Panc1 (cell line): ENCODE data around the gene DSCAML1. TPM values are rescaled to one million over a fixed set of nuclear protein-coding genes. Genes with fewer than 3 reads are reported as not detected.
"Not testable (repeated sequence)": the region's sequence is repeated elsewhere in the genome, so short reads cannot be mapped to it uniquely, and the experiment has no call there.

Source experiments
- ATAC-seq: fragments of 200-7000 bp; cut with Tn5 transposase; 2 replicates; pipeline ENCODE4 v1.9.1; 2020; ENCODE audit warnings: mild to moderate bottlenecking, moderate library complexity
- BruUV-seq: library from RNA; stranded (reverse); fragments of 400-500 nt; replicated peaks from 2 replicates; lab custom pipeline; 2021; lab: Mats Ljungman, UMichigan
- CTCF ChIA-PET: fragments of 300-600 bp; sonication (Branson Sonifier 250); formaldehyde crosslinking; loops from one replicate; lab custom pipeline; 2022; ENCODE audit warnings: antibody characterized with exemption; lab: Charles Lee
- POLR2A ChIA-PET: fragments of 300-600 bp; sonication (Branson Sonifier 250); formaldehyde crosslinking; loops from one replicate; lab custom pipeline; 2022; ENCODE audit warnings: antibody characterized with exemption; lab: Charles Lee
- DNase-seq: peaks from one replicate; pipeline ENCODE4 v3.0.0-alpha.2; 2010; ENCODE audit warnings: low read depth, low spot score
- H3K27ac ChIP-seq: 2 replicates; pipeline ENCODE4 v1.5.1; 2011; ENCODE audit warnings: mild to moderate bottlenecking, low read length, inconsistent platforms
- H3K27me3 ChIP-seq: fragments of 200-500 bp; sonication (Bioruptor generic); 2 replicates; pipeline ENCODE4 v1.6.0; 2014; ENCODE audit warnings: low read length, inconsistent platforms; ENCODE audit not compliant: control insufficient read depth, insufficient read depth
- H3K36me3 ChIP-seq: fragments of 200-500 bp; sonication (Bioruptor generic); 2 replicates; pipeline ENCODE4 v1.5.1; 2014; ENCODE audit warnings: inconsistent platforms, mild to moderate bottlenecking, low read length, moderate library complexity; ENCODE audit not compliant: control insufficient read depth, insufficient read depth
- H3K4me1 ChIP-seq: 2 replicates; pipeline ENCODE4 v1.5.1; 2011; ENCODE audit warnings: inconsistent platforms, mild to moderate bottlenecking, low read length, moderate library complexity; ENCODE audit not compliant: control insufficient read depth, insufficient read depth
- H3K4me3 ChIP-seq, 2 experiments: 2 replicates each; pipeline ENCODE4 v1.5.1; 2011 to 2012; ENCODE audit warnings: low read depth in 2 of 2, low read length in 2 of 2, mild to moderate bottlenecking in 2 of 2, inconsistent platforms in 1 of 2, moderate library complexity in 1 of 2
- H3K9me3 ChIP-seq: fragments of 200-500 bp; sonication (Bioruptor generic); 2 replicates; pipeline ENCODE4 v1.5.1; 2014; ENCODE audit warnings: low read depth, mild to moderate bottlenecking, inconsistent platforms, low read length, moderate library complexity; ENCODE audit not compliant: control insufficient read depth, insufficient read depth
- POLR2AphosphoS5 ChIP-seq: IDR thresholded peaks from 2 replicates; pipeline ENCODE4 v1.6.1; 2012; ENCODE audit warnings: mild to moderate bottlenecking, low read depth, low read length, moderate library complexity
- SIN3A ChIP-seq: IDR thresholded peaks from 2 replicates; pipeline ENCODE4 v1.6.1; 2012; ENCODE audit warnings: low read depth, mild to moderate bottlenecking, low read length, moderate library complexity, borderline replicate concordance; ENCODE audit not compliant: insufficient read depth
- TCF7L2 ChIP-seq: IDR thresholded peaks from 2 replicates; pipeline ENCODE4 v1.6.1; 2011; ENCODE audit warnings: mild to moderate bottlenecking, low read depth, low read length, inconsistent platforms
- in situ Hi-C: cut with HindIII; loops from 2 replicates; pipeline ENCODE4 v1.10.0; 2016; ENCODE audit warnings: low sequenced_read_pairs, low pct_unique_long_range_greater_than_20kb
- intact Hi-C: fragments of 100-400 bp; cut with micrococcal nuclease; formaldehyde crosslinking; loops from one replicate; pipeline ENCODE4 v1.10.0; 2022; ENCODE audit not compliant: unreplicated experiment
- total RNA-seq: library from RNA; stranded (reverse); gene quantifications from one replicate; pipeline ENCODE4 v1.2.1, GENCODE V29; 2021; ENCODE audit not compliant: unreplicated experiment
- TF ChIP-seq, protein P1 (sequence below): fragments of 450-650 bp; IDR thresholded peaks from 2 replicates; pipeline ENCODE4 v1.5.1; 2017; ENCODE audit warnings: mild to moderate bottlenecking
- TF ChIP-seq, protein P2 (sequence below), 2 experiments: IDR thresholded peaks; 2 replicates each; pipeline ENCODE4 v1.6.1; 2011 to 2012; ENCODE audit warnings: low read depth in 2 of 2, control low read depth in 1 of 2, low read length in 1 of 2, mild to moderate bottlenecking in 1 of 2, moderate library complexity in 1 of 2; ENCODE audit not compliant: insufficient read depth in 1 of 2

The DSCAML1 gene
- total RNA-seq, 1 experiment from 2014 or later: 1.6 TPM

DNA sequence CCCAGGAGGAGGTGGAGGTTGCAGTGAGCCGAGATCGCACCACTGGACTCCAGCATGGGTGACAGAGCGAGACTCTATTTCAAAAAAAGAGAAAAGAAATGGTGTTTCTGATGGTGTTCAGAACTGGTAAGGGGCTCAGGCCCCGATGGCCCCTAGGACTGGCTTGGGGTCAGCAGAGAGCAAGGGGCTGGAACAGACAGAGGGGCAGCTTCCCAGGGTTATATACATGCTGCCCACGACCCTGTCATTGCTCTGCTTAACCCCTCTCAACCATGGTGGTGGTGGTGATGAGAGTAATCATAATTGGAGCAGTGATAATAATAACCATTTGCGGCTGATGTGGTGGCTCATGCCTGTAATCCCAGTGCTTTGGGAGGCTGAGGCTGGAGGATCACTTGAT, 390.0 kb downstream of the DSCAML1 start:
- Histone ChIP-seq H3K4me1 (no peaks in the 10 kb centered on the region), H3K27me3 (no peaks in the 10 kb centered on the region), H3K4me3 (no peak overlapping the region), H3K9me3 (peaks cover 4% of the 10 kb centered on the region; the same call in 1 of the 2 replicates), H3K36me3 (no peaks in the 10 kb centered on the region), H3K27ac (no peak overlapping the region)
- TF ChIP-seq POLR2AphosphoS5 (no peak), SIN3A (no peak), TCF7L2 (no peak)
- TF ChIP-seq, protein P1, sequence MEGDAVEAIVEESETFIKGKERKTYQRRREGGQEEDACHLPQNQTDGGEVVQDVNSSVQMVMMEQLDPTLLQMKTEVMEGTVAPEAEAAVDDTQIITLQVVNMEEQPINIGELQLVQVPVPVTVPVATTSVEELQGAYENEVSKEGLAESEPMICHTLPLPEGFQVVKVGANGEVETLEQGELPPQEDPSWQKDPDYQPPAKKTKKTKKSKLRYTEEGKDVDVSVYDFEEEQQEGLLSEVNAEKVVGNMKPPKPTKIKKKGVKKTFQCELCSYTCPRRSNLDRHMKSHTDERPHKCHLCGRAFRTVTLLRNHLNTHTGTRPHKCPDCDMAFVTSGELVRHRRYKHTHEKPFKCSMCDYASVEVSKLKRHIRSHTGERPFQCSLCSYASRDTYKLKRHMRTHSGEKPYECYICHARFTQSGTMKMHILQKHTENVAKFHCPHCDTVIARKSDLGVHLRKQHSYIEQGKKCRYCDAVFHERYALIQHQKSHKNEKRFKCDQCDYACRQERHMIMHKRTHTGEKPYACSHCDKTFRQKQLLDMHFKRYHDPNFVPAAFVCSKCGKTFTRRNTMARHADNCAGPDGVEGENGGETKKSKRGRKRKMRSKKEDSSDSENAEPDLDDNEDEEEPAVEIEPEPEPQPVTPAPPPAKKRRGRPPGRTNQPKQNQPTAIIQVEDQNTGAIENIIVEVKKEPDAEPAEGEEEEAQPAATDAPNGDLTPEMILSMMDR: no peak
- TF ChIP-seq, protein P2, sequence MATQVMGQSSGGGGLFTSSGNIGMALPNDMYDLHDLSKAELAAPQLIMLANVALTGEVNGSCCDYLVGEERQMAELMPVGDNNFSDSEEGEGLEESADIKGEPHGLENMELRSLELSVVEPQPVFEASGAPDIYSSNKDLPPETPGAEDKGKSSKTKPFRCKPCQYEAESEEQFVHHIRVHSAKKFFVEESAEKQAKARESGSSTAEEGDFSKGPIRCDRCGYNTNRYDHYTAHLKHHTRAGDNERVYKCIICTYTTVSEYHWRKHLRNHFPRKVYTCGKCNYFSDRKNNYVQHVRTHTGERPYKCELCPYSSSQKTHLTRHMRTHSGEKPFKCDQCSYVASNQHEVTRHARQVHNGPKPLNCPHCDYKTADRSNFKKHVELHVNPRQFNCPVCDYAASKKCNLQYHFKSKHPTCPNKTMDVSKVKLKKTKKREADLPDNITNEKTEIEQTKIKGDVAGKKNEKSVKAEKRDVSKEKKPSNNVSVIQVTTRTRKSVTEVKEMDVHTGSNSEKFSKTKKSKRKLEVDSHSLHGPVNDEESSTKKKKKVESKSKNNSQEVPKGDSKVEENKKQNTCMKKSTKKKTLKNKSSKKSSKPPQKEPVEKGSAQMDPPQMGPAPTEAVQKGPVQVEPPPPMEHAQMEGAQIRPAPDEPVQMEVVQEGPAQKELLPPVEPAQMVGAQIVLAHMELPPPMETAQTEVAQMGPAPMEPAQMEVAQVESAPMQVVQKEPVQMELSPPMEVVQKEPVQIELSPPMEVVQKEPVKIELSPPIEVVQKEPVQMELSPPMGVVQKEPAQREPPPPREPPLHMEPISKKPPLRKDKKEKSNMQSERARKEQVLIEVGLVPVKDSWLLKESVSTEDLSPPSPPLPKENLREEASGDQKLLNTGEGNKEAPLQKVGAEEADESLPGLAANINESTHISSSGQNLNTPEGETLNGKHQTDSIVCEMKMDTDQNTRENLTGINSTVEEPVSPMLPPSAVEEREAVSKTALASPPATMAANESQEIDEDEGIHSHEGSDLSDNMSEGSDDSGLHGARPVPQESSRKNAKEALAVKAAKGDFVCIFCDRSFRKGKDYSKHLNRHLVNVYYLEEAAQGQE (IDR thresholded peaks at IDR 0.05; ENCODE audit: insufficient read depth in 1 of 2, low read depth in 2 of 2, low read length in 1 of 2): no peak
- in situ Hi-C loops (no loop called here), intact Hi-C loops (no loop called here)
- BruUV-seq: no TSS peak
- CTCF ChIA-PET: no interaction called here
- POLR2A ChIA-PET: no interaction called here
- no peak for ATAC-seq
- no peak for DNase-seq

DNA sequence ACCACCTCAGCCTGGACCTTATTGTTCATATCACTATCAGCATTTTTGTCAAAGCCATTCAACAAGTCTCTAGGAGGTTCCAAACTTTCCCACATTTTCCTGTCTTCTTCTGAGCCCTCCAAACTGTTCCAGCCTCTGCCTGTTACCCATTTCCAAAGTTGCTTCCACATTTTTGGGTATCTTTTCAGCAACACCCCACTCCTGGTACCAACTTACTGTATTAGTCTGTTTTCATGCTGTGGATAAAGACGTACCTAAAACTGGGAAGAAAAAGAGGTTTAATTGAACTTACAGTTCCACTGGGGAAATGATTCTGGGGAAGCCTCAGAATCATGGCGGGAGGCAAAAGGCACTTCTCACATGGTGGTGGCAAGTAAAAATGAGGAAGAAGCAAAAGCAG, 391.1 kb downstream of the DSCAML1 start:
- H3K4me1 ChIP-seq, H3K4me3 ChIP-seq, H3K36me3 ChIP-seq, BruUV-seq, H3K27me3 ChIP-seq, H3K27ac ChIP-seq, POLR2A ChIA-PET, in situ Hi-C loops, intact Hi-C loops, ATAC-seq, DNase-seq, H3K9me3 ChIP-seq: not testable (repeated sequence)
- CTCF ChIA-PET: interaction anchor here (0.6 kb wide), 1 partner anchor 180 kb away, joined by 5 read pairs; no protein-coding TSS in a partner anchor

DNA sequence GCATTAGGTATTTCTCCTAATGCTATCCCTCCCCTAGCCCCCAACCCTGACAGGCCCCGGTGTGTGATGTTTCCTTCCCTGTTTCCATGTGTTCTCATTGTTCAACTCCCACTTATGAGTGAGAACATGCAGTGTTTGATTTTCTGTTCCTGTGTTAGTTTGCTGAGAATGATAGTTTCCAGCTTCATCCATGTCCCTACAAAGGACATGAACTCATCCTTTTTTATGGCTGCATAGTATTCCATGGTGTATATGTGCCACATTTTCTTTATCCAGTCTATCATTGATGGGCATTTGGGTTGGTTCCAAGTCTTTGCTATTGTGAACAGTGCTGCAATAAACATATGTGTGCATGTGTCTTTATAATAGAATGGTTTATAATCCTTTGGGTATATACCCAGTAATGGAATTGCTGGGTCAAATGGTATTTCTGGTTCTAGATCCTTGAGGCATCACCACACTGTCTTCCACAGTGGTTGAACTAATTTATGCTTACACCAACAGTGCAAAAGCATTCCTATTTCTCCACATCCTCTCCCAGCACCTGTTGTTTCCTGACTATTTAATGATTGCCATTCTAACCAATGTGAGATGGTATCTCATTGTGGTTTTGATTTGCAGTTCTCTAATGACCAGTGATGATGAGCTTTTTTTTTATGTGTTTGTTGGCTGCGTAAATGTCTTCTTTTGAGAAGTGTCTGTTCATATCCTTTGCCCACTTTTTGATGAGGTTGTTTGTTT, 397.7 kb downstream of the DSCAML1 start:
- CTCF ChIA-PET, intact Hi-C loops, DNase-seq, H3K27ac ChIP-seq, H3K9me3 ChIP-seq, POLR2A ChIA-PET, H3K4me1 ChIP-seq, H3K4me3 ChIP-seq, H3K36me3 ChIP-seq, H3K27me3 ChIP-seq, BruUV-seq, in situ Hi-C loops, ATAC-seq: not testable (repeated sequence)

DNA sequence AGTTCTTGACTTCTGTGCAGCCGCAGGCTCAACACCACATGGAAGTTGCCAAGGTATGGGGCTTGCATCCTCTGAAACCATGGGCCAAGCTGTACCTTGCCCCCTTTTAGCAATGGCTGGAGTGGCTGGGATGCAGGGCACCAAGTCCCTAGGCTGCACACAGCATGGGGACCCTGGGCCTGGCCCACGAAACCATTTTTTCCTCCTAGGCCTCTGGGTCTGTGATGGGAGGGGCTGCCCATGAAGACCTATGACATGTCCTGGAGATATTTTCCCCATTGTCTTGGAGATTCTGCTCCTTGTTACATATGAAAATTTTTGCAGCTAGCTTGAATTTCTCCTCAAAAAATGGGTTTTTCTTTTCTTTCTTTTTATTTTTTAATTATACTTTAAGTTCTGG, 398.4 kb downstream of the DSCAML1 start:
- in situ Hi-C loops, H3K27ac ChIP-seq, ATAC-seq, DNase-seq, H3K9me3 ChIP-seq, CTCF ChIA-PET, H3K4me3 ChIP-seq, POLR2A ChIA-PET, H3K4me1 ChIP-seq, intact Hi-C loops, H3K36me3 ChIP-seq, H3K27me3 ChIP-seq, BruUV-seq: not testable (repeated sequence)
